ENCODE data around the gene FGF1.

Gene FGF1

GRCh38 chr5:142696379-142696778, 10.5 kb upstream of the FGF1 start:
- DNase-seq: no peak

GRCh38 chr5:142694092-142694856, 8.4 kb upstream of the FGF1 start:
- DNase-seq: no peak

DNA sequence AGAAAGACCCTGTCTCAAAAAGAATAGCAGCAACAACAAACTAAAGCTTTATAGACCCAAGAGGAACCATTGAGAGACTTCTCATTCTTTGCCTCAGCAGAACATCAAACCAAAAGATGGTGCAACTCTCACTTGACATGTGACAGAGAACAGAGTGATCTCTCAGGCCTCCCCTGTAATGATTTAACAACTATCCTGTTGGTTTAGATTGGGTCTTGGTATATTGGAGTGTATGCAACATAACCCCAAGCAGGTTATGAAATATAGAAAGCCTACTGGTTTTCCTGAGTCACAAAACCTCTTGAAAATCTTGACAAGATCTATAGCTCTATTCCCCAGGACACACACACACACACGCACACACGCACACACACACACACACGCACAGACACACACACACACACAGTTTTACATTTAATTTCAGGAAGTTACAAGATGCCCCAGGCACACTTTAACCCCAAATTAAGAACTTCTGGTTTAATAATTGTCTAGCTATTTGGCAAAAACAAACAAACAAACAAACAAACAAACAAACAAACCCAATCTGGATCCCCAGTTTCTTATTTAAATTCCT, 6.5 kb upstream of the FGF1 start:
- DNase-seq: no peak

- no peak for DNase-seq
Measured at GRCh38 chr5:142690667-142691066, 4.8 kb upstream of the FGF1 start.

DNA sequence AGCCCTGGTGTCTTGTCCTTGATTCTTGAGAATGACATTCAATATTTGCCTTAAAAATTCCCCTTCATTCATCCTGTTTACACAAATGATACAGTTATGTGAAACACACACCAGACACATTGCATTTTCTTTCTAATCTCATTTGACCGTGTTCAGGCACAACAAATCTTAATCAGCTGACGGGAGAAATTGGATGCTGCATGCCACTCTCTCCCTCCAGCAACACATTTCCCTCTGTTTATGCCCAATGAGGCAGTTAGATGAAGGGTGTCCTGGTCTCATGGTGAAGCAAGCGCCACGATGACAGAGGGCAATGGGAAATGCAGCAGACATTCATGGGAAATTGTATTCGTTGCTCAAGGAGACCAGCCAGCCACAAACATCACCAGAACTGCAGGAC, 3.2 kb upstream of the FGF1 start:
- no peak for DNase-seq

DNA sequence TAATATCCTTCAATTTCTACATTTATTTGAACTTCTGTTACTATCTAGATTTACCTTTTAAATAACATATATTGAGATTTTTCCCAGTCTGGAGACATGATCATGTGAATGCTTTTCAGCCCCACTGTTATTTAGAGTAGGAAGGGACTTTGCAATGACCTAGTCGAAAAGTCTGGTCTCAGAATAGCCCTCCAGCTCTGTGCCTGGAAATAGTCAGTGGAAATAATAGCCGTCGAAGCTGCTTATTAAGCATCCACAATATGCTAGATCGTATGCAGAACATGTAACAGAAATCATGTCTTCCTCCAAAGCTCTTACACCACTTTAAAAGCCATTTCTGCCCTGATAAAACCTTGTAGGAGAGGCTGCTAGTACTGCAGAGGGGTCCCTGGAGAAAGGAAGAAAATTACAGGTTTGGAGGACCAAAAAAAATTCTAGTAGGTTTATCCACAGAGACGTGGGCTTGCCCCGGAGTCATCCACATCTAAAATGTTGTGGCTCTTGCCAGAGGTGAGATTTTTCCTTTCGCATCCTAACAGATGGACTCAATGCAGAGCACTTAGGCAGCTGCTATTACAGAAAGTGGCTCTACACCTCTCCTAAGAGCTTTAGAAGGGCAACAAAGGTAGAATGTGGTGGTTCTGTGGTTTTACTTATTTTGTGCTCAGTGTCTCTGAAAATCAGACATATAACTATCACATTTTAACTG, 2.5 kb upstream of the FGF1 start:
- DNase-seq: no peak

- DNase-seq: no peak
Measured at GRCh38 chr5:142686968-142687367, 1.1 kb upstream of the FGF1 start.

DNA sequence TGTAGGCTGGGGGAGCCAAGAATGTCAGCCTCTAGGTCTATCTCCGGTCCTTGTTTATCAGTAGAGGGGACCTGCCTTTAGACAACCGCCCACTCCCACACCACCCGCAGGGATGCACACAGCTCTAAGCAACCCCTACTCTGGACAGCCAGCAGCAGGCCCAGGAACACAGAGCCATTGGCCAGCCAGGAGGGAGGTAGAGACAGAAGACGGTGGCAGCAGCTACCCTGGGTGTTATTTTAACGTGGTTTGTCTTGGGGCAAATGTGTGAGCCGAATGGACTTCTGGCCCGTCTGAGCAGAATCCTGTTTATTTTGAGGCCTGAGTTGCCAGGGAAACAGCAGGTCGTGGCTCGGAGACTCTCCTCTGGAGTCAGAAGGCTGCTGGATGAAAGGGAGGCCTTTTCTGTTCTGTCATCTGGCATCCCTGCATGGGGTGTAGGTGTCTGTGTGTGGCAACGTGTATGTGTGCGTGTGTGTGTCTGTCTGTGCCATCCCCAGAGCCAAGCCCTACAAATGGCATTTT, 382 bp upstream of the FGF1 start:
- DNase-seq: no peak

GRCh38 chr5:142684508-142685041, 1.3 kb downstream of the FGF1 start:
- no peak for DNase-seq

DNA sequence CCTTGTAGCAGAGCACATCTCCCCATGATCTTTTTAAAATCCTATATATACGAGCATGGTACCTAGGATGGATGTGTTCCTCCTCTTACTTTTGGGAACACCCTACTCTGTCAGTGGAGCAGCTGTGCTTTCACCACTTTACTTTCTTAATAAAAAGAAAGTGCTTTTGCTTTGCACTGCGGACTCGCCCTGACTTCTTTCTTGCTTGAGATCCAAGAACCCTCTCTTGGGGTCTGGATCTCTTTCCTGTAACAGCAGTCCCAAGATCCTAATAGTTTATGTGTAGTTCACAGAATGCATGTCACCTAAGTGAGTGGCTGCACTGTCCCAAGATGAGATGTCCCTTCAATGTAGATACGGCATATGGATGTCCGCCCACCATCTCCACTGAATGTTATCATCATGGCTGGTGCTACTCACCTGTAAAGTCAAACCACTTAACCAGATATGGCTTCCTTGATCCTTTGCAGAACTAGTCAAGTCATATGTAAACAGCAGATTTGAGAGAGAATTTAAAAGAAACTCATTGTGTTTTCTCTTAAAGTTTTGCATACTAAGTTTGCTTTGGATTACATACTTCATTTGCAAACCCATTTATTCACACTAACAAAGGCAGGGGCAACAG, 1.9 kb downstream of the FGF1 start:
- DNase-seq: no peak

GRCh38 chr5:142683116-142683515, 2.8 kb downstream of the FGF1 start:
- DNase-seq: no peak

DNA sequence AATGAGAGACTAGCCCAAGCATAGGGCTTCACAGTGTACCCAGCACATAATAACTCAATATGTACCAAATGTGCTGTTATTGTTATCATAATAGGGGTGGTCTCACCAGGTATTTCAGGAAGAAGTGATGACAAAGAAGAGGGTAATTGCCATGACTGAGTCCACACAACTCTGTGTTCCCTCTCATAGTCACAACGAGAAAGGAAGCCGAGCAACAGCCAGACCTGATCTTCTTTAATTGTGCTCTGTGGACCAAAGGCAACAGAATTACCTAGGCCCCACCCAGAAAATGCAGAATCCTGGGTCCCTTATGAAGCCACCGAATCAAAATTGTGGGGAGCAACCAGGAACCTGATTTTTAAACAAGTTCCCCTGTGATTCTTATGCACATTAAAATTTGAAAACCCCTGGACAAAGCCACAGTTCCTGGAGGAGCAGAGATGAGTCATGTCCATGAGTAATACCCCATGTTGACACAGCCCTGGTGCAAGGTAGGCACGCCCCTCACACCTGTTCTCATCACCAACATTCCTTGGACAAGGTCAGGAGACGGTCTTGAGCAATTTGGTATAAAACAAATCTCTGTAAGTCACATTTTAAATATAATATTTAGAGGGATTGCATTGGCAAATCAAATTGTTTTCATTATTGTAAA, 5.2 kb downstream of the FGF1 start:
- no peak for DNase-seq

DNA sequence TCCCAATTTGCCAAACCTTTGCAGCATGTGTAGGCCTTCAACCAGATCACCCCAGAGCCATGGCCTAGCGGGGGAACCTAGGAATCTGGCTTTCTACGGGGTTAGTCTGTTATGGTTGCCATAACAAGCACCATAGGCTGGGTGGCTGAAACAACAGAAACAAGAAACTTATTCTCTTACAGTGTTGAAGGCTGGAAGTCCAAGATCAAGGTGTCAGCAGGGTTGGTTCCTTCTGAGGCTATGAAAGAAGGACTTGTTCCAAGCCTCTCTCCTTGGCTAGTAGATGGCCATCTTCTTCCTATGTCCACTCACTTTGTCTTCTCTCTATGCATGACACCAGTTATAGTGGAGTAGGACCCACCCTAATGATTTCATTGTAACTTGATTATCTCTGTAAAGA, 6.1 kb downstream of the FGF1 start:
- no peak for DNase-seq

GRCh38 chr5:142678529-142678928, 7.4 kb downstream of the FGF1 start:
- no peak for DNase-seq

DNA sequence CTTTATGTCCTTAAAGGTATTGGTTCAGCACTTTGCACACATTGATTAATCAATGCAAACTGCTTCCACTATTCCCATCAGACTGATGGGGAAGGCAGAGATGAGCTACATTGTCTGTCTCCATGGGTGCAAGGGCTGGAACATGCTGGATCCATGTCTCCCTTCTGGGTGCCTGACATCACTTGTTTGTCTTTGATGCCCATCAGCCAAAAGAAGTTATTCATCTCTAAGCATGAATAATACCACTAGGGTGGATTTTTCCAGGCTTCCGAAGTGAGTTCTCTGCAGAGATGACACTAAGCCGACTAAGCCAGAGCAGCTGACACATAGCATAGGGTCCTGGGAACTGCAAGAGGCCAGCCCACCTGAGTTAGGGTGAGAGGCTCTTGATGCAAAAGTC, 8.7 kb downstream of the FGF1 start:
- no peak for DNase-seq

DNA sequence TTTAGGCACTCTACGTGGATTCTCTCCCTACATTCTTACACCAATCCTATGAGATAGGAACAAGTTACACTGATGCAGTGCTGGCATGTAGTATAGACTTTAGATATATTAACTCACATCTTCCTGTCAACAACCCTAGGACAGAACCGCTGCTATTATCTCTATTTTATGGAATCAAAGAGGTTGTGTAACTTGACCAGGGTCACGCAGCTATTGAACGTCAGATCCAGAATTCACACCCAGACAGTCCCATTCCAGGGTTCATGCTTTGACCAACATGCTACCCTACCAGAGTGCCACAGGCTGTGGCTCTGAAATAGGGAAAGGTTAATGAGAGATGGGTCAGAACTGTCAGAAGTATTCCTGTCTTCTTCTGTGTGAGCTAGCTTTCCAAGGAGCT, 9.6 kb downstream of the FGF1 start:
- DNase-seq: no peak

GRCh38 chr5:142674531-142675469, 11.1 kb downstream of the FGF1 start:
- DNase-seq: no peak

DNA sequence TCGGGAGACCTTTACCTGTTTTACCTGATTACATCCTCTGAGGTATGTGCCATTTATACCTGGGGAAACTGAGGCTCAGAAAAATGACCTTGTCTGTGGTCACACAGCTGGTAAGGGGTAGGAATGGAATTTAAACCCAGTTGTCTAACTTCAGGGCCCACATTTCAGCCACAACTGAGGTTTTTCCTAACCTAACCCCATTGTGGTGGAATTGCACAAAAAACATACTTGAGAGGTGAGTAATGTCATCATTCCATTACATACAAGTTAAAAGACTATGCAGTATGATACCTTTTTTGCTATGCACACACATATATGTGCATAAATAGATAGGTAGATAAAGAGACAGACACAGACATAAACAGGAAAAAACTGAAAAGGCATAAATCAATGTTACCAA, 14.1 kb downstream of the FGF1 start:
- DNase-seq: no peak

GRCh38 chr5:142671266-142671665, 14.6 kb downstream of the FGF1 start:
- DNase-seq: no peak

- DNase-seq: no peak
Measured at GRCh38 chr5:142670804-142671203, 15.1 kb downstream of the FGF1 start.

- no peak for DNase-seq
Measured at GRCh38 chr5:142669477-142669876, 16.4 kb downstream of the FGF1 start.

DNA sequence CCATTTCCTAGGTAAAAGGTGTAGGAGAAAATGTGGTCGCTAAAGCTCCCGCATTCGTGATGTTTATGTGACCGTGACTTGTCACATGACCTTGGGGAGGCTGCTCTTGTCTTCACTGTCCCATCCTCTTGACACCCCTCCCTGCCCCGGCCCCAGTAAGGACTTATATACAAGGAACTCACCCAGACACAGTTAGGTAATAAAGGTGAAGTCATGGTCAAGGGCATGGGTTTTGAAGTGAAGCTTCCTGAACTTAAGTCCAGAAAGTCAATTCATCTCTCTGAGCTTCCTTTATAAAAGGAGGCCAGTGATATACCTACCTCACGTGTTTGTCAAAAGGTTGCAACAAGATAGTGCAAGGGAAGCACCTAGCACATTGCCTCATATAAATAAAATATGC, 17.6 kb downstream of the FGF1 start:
- DNase-seq: no peak
